ENCODE results near the gene FLYWCH1. TPM values are rescaled to one million over a fixed set of nuclear protein-coding genes. Genes with fewer than 3 reads are reported as not detected.
"Not testable (repeated sequence)": the region's sequence is repeated elsewhere in the genome, so short reads cannot be mapped to it uniquely, and the experiment has no call there.

The FLYWCH1 gene
- total RNA-seq, 4 donors from 2014 or later = 31.3 to 49.8 (median 41.5) TPM

DNA sequence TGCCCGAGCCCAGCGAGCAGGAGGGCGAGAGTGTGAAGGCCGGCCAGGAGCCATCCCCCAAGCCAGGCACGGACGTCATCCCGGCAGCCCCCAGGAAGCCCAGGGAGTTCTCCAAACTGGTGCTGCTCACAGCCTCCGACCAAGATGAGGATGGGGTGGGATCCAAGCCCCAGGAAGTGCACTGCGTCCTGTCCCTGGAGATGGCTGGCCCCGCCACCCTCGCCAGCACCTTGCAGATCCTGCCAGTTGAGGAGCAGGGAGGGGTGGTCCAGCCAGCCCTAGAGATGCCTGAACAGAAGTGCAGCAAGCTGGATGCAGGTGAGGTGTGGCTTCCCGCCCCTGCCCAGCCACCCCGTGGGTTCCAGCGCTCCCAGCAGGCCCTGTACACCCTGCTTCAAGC lies 18.0 kb downstream of the FLYWCH1 start:
- WGBS, 2 donors = 95% methylated on average over 7 of the region's 14 CpGs; no CpG with 5 or more reads in 1 of the 2 donors
- Histone ChIP-seq H3K4me1 (peaks cover 0 to 5% of the 10 kb centered on the region in 2 donors), H3K27me3 (no peaks in the 10 kb centered on the region), H3K4me3 (replicated peaks in 1 of 3) (no peak overlapping the region), H3K36me3 (peaks cover 30 to 31% of the 10 kb centered on the region in 2 donors), H3K27ac (no peak overlapping the region), H3K9me3 (no peaks in the 10 kb centered on the region)
- intact Hi-C loops (cut with DNase I) = loop anchor here (5.0 kb wide), 1 partner anchor 57 kb away; no protein-coding TSS in a partner anchor
- no peak for TF ChIP-seq POLR2A (IDR thresholded peaks at IDR 0.05)
- TF ChIP-seq, protein P1, sequence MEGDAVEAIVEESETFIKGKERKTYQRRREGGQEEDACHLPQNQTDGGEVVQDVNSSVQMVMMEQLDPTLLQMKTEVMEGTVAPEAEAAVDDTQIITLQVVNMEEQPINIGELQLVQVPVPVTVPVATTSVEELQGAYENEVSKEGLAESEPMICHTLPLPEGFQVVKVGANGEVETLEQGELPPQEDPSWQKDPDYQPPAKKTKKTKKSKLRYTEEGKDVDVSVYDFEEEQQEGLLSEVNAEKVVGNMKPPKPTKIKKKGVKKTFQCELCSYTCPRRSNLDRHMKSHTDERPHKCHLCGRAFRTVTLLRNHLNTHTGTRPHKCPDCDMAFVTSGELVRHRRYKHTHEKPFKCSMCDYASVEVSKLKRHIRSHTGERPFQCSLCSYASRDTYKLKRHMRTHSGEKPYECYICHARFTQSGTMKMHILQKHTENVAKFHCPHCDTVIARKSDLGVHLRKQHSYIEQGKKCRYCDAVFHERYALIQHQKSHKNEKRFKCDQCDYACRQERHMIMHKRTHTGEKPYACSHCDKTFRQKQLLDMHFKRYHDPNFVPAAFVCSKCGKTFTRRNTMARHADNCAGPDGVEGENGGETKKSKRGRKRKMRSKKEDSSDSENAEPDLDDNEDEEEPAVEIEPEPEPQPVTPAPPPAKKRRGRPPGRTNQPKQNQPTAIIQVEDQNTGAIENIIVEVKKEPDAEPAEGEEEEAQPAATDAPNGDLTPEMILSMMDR (IDR thresholded peaks at IDR 0.05) = no peak
- DNase-seq = no peak

DNA sequence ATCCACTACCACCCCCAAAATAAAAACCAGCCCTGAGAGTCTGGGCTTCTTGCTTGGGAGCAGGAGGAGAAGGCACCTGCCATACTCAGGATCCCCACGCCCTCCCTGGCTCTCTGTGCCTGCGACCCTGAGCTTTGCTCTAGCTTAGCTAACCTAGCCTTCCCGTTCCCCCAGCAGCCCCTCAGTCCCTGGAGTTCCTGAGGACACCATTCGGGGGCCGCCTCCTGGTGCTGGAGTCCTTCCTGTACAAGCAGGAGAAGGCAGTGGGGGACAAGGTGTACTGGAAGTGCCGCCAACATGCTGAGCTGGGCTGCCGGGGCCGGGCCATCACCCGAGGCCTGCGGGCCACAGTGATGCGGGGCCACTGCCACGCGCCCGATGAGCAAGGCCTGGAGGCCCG lies 18.5 kb downstream of the FLYWCH1 start:
- no peak for DNase-seq
- Histone ChIP-seq H3K27ac (no peak overlapping the region), H3K27me3 (no peaks in the 10 kb centered on the region), H3K9me3 (no peaks in the 10 kb centered on the region), H3K36me3 (peaks cover 30 to 36% of the 10 kb centered on the region in 2 donors), H3K4me3 (replicated peaks in 1 of 3) (no peak overlapping the region), H3K4me1 (peaks cover 0 to 5% of the 10 kb centered on the region in 2 donors)
- WGBS, 2 donors = 97% methylated on average over 10 to 15 of the region's 15 CpGs
- TF ChIP-seq POLR2A (IDR thresholded peaks at IDR 0.05) = no peak
- TF ChIP-seq, protein P1 (IDR thresholded peaks at IDR 0.05) = no peak
- intact Hi-C loops (cut with DNase I) = no loop called here

GRCh38 chr16:2931231-2931914 lies 19.6 kb downstream of the FLYWCH1 start:
- intact Hi-C loops (cut with DNase I); H3K27ac ChIP-seq; H3K4me3 ChIP-seq (replicated peaks in 1 of 3); H3K27me3 ChIP-seq; H3K4me1 ChIP-seq; H3K9me3 ChIP-seq; DNase-seq: not testable (repeated sequence)
- peaks cover 36 to 42% of the 10 kb centered on the region in 2 donors for H3K36me3 ChIP-seq
- 89 to 90% methylated on average over 13 of the region's 13 CpGs for WGBS, 2 donors

DNA sequence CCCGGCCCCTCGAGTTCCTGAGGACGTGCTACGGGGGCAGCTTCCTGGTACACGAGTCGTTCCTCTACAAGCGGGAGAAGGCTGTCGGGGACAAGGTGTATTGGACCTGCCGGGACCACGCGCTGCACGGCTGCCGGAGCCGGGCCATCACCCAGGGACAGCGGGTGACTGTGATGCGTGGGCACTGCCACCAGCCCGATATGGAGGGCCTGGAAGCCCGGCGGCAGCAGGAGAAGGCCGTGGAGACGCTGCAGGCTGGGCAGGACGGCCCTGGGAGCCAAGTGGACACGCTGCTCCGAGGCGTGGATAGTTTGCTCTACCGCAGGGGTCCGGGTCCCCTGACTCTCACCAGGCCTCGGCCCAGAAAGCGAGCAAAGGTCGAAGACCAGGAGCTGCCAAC lies 21.4 kb downstream of the FLYWCH1 start:
- Histone ChIP-seq H3K4me3 (replicated peaks in 1 of 3) (no peak overlapping the region), H3K27me3 (no peaks in the 10 kb centered on the region), H3K9me3 (no peaks in the 10 kb centered on the region), H3K36me3 (peaks cover 52 to 53% of the 10 kb centered on the region in 2 donors), H3K4me1 (no peaks in the 10 kb centered on the region), H3K27ac (no peak overlapping the region)
- intact Hi-C loops (cut with DNase I) = no loop called here
- no peak for DNase-seq
- 90 to 96% methylated on average over 16 to 24 of the region's 30 CpGs for WGBS, 2 donors
- no peak for TF ChIP-seq POLR2A (IDR thresholded peaks at IDR 0.05)
- TF ChIP-seq, protein P1 (IDR thresholded peaks at IDR 0.05) = no peak

- Histone ChIP-seq H3K9me3 (no peaks in the 10 kb centered on the region), H3K27ac (no peak overlapping the region), H3K4me3 (replicated peaks in 1 of 3) (no peak overlapping the region), H3K36me3 (peaks cover 54 to 56% of the 10 kb centered on the region in 2 donors), H3K4me1 (no peaks in the 10 kb centered on the region), H3K27me3 (no peaks in the 10 kb centered on the region)
- WGBS, 2 donors = 88 to 92% methylated on average over 13 to 19 of the region's 22 CpGs
- intact Hi-C loops (cut with DNase I) = no loop called here
- no peak for TF ChIP-seq POLR2A (IDR thresholded peaks at IDR 0.05)
- TF ChIP-seq, protein P1 (IDR thresholded peaks at IDR 0.05) = no peak
- no peak for DNase-seq
These were observed 22.0 kb downstream of the FLYWCH1 start for GRCh38 chr16:2933701-2934100.
